ENCODE results near the gene ANKZF1.
A peak's percentile ranks its signal among the peaks of the same experiment; 100 is the strongest.
"Not testable (repeated sequence)": the region's sequence is repeated elsewhere in the genome, so short reads cannot be mapped to it uniquely, and the experiment has no call there.

Gene ANKZF1, protein sequence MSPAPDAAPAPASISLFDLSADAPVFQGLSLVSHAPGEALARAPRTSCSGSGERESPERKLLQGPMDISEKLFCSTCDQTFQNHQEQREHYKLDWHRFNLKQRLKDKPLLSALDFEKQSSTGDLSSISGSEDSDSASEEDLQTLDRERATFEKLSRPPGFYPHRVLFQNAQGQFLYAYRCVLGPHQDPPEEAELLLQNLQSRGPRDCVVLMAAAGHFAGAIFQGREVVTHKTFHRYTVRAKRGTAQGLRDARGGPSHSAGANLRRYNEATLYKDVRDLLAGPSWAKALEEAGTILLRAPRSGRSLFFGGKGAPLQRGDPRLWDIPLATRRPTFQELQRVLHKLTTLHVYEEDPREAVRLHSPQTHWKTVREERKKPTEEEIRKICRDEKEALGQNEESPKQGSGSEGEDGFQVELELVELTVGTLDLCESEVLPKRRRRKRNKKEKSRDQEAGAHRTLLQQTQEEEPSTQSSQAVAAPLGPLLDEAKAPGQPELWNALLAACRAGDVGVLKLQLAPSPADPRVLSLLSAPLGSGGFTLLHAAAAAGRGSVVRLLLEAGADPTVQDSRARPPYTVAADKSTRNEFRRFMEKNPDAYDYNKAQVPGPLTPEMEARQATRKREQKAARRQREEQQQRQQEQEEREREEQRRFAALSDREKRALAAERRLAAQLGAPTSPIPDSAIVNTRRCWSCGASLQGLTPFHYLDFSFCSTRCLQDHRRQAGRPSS

DNA sequence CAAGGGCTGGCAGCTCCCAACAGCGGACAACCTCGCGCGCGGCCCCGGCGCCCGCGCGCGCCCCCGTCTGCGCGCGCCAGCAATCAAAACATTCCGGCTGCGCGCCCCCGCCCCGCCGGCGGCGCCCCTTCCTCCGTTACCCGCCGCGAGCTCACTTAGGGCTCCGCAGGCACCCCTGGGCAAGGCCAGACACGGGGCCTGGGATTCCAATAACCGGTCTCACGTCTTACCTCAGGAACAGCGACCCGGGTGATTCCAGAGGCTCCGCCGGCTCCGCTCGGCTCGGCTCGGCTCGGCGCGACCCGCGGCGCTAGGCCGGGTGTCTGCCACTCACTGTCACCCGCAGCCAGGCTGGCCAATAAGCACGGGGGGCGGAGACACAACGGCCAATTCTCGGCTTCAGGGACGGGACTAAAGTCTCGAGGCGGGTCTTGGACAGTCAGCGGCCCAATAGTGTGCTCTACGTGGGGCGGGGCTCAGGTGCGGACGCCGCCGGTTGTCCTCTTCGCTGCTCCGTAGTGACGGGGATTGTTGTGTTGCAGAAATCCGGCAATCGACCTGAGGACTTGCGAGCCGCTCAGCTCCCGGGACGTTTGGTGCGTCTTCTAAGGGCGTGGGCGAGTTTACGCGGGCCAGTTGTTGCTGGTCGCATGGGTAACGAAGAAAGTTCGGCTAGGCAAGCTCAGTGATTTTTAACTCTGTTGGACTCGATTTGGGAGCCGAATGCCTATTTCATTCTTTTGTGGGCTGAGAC, at the start of gene ANKZF1, which contains the start of gene ATG9A:
Gene ANKZF1 (plus strand): TSS at position 502 of the 754 bp plus-strand sequence. CDS start 452 bp downstream, outside the sequence.
Gene ATG9A (minus strand): TSS at position 332 of the 754 bp plus-strand sequence. CDS start 1,612 bp downstream, outside the sequence.
- peak; percentile 97 to 98 (median 97) for DNase-seq (ENCODE audit: low read depth in 2 of 3, low spot score in 1 of 3)

DNA sequence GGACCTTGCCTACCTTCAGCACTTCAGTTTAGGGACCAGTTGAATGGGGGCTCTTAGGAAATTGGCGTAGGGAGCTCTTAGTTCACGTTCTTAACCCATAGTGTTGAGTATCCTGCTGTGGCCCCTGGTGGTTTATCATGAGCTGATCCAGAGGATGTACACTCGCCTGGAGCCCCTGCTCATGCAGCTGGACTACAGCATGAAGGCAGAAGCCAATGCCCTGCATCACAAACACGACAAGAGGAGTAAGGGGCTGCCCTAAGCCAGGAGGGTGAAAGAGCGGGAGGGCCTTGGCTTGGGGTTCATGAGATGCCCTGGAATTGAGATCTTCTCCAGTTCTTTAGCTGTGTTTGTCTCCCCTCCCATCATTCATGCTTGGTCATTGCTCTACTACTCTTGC, 48.6 kb upstream of the ANKZF1 start:
- DNase-seq (ENCODE audit: low read depth in 2 of 3, low spot score in 1 of 3) = no peak

DNA sequence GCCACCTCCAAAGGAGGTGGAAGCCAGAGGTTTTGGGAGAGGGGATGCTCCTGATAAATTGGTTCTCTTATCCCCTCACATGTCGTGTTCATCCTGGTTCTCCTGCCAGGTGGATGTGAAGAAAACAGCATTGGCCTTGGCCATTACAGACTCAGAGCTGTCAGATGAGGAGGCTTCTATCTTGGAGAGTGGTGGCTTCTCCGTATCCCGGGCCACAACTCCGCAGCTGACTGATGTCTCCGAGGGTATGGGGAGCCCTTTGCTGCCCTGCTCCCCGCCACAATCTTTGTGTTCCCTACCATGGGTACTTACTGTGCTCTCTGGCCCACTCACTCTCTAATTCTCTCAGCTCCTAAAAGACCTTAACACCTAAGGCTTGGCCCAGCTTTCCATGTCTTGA, 48.1 kb upstream of the ANKZF1 start:
- DNase-seq (ENCODE audit: low read depth in 2 of 3, low spot score in 1 of 3) = no peak

- DNase-seq (ENCODE audit: low read depth in 2 of 3, low spot score in 1 of 3) = no peak
These were observed 47.1 kb upstream of the ANKZF1 start for GRCh38 chr2:219182331-219183150.

- no peak for DNase-seq (ENCODE audit: low read depth in 2 of 3, low spot score in 1 of 3)
These were observed 46.3 kb upstream of the ANKZF1 start for GRCh38 chr2:219183151-219183772.

DNA sequence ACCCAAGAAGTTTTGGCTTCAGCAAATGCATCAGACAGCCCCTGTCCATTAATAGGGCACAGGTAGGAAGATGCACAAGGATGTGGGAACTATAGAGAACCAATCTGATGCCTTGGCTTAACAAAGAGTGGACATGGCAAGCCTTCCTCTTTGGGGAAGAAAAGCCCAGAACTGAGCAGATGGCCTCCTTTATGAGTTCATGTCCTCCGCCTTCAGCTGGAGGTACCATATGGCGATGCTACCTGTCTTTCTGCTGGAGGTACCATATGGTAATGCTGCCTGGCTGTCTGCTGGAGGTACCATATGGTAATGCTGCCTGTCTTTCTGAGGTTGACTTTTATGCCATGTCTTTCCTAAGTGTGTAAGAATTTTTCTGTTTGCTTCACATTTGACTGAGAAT, 45.5 kb upstream of the ANKZF1 start:
- no peak for DNase-seq (ENCODE audit: low read depth in 2 of 3, low spot score in 1 of 3)

DNA sequence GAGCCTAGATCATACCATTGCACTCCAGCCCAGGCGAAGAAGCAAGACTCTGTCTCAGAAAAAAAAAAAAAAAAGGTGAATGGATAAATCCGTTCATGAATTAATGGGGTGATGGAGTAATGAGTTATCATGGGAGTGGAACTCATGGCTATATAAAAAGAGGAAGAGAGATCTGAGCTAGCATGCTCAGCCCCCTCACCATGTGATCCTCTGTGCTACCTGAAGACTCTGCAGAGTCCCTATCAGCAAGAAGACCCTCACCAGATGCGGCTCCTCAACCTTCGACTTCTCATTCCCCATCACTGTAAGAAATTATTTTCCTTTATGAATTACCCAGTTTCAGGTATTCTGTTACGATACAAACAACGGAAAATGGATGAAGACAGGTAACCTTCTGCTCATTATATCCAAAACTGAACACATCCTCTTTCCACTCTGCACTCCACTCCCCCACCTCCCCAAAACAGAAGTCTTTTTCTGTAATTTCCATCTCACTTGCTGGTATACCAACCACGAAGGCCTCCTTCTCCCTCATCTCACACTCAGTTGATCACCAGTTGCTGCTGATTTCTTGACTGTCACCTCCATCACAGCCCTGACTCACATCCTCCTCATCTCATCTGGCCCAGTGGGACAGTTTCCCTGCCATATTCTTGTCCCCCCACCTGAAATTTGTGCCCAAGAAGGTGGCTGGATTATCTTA, 42.7 kb upstream of the ANKZF1 start:
- DNase-seq (ENCODE audit: low read depth in 2 of 3, low spot score in 1 of 3) = peak in 2 of 3 donors; percentile 25 to 30

GRCh38 chr2:219197388-219197787, 32.2 kb upstream of the ANKZF1 start:
- no peak for DNase-seq (ENCODE audit: low read depth in 2 of 3, low spot score in 1 of 3)

- DNase-seq (ENCODE audit: low read depth in 2 of 3, low spot score in 1 of 3) = no peak
These were observed 30.6 kb upstream of the ANKZF1 start for GRCh38 chr2:219198974-219199373.

- no peak for DNase-seq (ENCODE audit: low read depth in 2 of 3, low spot score in 1 of 3)
These were observed 30.0 kb upstream of the ANKZF1 start for GRCh38 chr2:219199470-219200211.

DNA sequence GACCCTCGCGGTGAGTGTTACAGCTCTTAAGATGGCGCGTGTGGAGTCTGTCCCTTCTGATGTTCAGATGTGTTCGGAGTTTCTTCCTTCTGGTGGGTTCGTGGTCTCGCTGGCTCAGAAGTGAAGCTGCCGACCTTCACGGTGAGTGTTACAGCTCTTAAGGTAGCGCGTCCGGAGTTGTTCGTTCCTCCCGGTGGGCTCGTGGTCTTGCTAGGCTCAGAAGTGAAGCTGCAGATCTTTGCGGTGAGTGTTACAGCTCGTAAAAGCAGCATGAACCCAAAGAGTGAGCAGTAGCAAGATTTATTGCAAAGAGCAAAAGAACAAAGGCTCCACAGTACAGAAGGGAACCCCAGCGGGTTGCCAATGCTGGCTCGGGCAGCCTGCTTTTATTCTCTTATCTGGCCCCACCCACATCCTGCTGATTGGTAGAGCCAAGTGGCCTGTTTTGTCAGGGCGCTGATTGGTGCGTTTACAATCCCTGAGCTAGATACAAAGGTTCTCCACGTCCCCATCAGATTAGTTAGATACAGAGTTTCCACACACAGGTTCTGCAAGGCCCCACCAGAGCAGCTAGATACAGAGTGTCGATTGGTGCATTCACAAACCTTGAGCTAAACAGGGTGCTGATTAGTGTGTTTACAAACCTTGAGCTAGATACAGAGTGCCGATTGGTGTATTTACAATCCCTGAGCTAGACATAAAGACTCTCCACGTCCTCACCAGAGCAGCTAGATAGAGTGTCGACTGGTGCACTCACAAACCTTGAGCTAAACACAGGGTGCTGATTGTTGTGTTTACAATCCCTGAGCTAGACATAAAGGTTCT, 28.9 kb upstream of the ANKZF1 start:
- peak in 1 of 3 donors; percentile 10 for DNase-seq (ENCODE audit: low read depth in 2 of 3, low spot score in 1 of 3)

GRCh38 chr2:219201331-219201730, 28.3 kb upstream of the ANKZF1 start:
- DNase-seq (ENCODE audit: low read depth in 2 of 3, low spot score in 1 of 3) = not testable (repeated sequence)

DNA sequence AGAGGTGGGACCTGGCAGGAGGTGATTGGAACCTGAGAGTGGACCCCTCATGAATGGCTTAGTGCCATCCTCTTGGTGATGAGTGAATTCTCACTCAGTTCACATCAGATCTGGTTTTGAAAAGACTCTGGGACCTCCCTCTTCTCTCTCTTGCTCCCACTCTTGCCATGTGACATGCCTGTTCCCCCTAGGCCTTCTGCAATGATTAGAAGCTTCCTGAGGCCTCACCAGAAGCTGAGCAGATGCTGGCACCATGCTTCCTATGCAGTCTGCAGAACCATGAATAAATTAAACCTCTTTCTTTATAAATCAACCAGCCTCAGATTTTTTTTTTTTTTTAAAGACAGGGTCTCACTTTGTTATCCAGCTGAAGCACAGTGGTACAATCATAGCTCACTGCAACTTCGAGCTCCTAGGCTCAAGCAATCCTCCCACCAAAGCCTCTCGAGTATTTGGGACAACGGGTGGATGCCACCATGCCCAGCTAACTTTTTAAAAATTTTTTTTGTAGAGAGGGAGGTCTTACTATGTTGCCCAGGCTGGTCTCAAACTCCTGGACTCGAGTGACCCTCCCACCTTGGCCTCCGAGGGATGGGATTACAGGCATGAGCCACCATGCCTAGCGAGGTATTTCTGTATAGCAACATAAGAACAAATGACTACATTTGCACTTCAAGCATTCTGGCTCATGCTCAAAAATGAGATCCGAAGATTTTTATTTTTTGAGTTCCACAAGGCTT, 25.0 kb upstream of the ANKZF1 start:
- DNase-seq (ENCODE audit: low read depth in 2 of 3, low spot score in 1 of 3) = no peak

- DNase-seq (ENCODE audit: low read depth in 2 of 3, low spot score in 1 of 3) = no peak
These were observed 24.5 kb upstream of the ANKZF1 start for GRCh38 chr2:219205165-219205538.

- DNase-seq (ENCODE audit: low read depth in 2 of 3, low spot score in 1 of 3) = no peak
These were observed 23.7 kb upstream of the ANKZF1 start for GRCh38 chr2:219205981-219206327.

DNA sequence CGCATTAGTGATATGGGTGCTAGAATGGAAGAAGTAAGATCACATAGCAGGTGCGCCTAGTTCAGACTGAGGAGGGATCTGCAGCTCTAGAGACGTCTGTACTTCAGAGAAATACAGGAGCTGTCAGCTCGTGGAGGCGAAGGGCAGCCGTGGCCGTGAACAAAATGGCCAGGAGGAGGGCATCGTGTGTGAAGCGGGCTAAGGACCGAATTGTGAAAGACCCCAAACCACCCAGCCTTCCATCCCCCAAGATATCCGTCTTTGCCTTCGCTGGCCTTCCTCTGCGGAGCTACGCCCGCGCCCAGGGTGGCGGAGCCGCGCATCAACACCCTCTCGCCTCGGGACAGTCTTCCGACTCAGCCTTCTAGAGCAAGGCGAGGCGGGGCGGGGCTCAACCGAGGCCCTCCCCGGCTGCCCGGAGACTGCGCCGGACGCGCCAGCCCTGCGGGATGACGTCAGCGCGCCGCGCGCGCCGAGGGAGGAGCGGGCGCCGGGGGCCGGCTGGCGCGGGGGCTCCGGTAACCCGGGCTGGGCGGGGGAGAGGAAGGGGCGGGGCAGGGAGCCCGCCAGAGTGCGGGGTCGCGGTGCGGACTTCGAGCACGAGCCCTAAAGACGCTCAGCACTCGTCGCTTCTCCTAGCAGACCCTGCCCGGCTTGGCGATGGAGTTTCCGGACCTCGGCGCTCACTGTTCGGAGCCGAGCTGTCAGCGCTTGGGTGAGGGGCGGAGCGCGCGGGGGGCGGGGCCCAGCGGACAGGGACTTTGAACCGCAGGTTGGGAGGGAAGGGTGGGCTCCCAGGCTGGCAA, 23.1 kb upstream of the ANKZF1 start, which contains the start of gene ZFAND2B:
Gene ZFAND2B (plus strand): TSS at position 455 of the 806 bp plus-strand sequence. CDS start 206 bp downstream, at position 661.
- peak; percentile 84 to 93 (median 88) for DNase-seq (ENCODE audit: low read depth in 2 of 3, low spot score in 1 of 3)
